ENCODE measurements around the gene DOK6. TPM values are rescaled to one million over a fixed set of nuclear protein-coding genes. Genes with fewer than 3 reads are reported as not detected.

DOK6 gene
- total and polyA plus RNA-seq, 2 of the 13 experiments (the other 11 are each of a cell fraction or from before 2014, with no cell fraction given): 17.0 to 17.2 TPM

DNA sequence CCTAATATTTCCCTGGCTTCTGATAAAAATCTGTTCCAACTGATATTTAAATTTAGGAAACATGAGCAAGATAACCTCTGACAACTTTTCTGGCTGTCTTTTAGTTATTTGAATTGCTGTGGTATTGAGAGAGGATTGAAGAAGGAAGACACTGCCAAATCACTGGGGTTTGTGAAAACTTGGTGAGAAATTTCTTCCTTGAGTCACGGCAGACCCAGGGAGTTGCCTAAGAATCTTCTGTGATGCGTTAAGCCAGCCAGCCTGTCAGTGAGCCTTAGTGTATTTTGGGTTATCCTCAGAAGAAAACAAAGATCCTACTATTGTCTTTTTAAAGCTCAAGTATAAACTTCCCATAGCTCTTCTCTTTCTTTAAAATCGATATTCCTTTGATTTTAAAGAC, 17.5 kb upstream of the DOK6 start:
- DNase-seq (ENCODE audit: low spot score) (no peak), FAIRE-seq (no peak), ATAC-seq (no peak)
- Histone ChIP-seq H4K20me1 (ENCODE audit: insufficient read depth, low read length) (no peaks in the 10 kb centered on the region), H3K79me2 (ENCODE audit: insufficient read depth, low read length) (no peaks in the 10 kb centered on the region), H3K4me3 (replicated peaks in 1 of 3; ENCODE audit: insufficient read depth in 1 of 3, low read depth in 2 of 3, low read length in 3 of 3) (no peak overlapping the region), H3K36me3 (replicated peaks in 1 of 2; ENCODE audit: control insufficient read depth in 1 of 2, insufficient read depth in 2 of 2, low read length in 2 of 2) (no peaks in the 10 kb centered on the region), H3K27ac (ENCODE audit: extremely low read length, insufficient read depth, low read length) (no peak overlapping the region), H3K9me3 (ENCODE audit: low read length) (no peaks in the 10 kb centered on the region), H3K27me3 (ENCODE audit: control insufficient read depth in 1 of 2, insufficient read depth in 2 of 2, low read length in 2 of 2) (no peaks in the 10 kb centered on the region), H2AFZ (ENCODE audit: low read length) (no peak overlapping the region), H3K9ac (ENCODE audit: insufficient read depth, low read depth, low read length) (no peak overlapping the region), H3K4me2 (ENCODE audit: low read depth, low read length) (no peak overlapping the region), H3K4me1 (ENCODE audit: insufficient read depth, low read length) (peaks cover 13% of the 10 kb centered on the region)
- ChIA-PET CTCF (ENCODE audit: low intra/inter-chr PET ratio, low total read pairs) (no interaction called here), POLR2A (no interaction called here)
- BruUV-seq (replicated peaks): no TSS peak
- in situ Hi-C loops (cut with HindIII; ENCODE audit: extremely low pct_ligation_motif_present, low pct_unique_long_range_greater_than_20kb): no loop called here
- intact Hi-C loops (cut with micrococcal nuclease; ENCODE audit: unreplicated experiment): no loop called here
- 11% methylated on average over 3 of the region's 3 CpGs for WGBS (ENCODE audit: low lambda C conversion rate)
- TF ChIP-seq, protein P1, sequence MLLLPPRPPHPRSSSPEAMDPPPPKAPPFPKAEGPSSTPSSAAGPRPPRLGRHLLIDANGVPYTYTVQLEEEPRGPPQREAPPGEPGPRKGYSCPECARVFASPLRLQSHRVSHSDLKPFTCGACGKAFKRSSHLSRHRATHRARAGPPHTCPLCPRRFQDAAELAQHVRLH (CRISPR knock-in tag; IDR thresholded peaks at IDR 0.05; ENCODE audit: borderline replicate concordance, low read depth): no peak
- no peak for TF ChIP-seq NFE2L2 (IDR thresholded peaks at IDR 0.05; ENCODE audit: low read length)
- no peak for TF ChIP-seq RNF219 (CRISPR knock-in tag; IDR thresholded peaks at IDR 0.05)
- TF ChIP-seq, protein P2, sequence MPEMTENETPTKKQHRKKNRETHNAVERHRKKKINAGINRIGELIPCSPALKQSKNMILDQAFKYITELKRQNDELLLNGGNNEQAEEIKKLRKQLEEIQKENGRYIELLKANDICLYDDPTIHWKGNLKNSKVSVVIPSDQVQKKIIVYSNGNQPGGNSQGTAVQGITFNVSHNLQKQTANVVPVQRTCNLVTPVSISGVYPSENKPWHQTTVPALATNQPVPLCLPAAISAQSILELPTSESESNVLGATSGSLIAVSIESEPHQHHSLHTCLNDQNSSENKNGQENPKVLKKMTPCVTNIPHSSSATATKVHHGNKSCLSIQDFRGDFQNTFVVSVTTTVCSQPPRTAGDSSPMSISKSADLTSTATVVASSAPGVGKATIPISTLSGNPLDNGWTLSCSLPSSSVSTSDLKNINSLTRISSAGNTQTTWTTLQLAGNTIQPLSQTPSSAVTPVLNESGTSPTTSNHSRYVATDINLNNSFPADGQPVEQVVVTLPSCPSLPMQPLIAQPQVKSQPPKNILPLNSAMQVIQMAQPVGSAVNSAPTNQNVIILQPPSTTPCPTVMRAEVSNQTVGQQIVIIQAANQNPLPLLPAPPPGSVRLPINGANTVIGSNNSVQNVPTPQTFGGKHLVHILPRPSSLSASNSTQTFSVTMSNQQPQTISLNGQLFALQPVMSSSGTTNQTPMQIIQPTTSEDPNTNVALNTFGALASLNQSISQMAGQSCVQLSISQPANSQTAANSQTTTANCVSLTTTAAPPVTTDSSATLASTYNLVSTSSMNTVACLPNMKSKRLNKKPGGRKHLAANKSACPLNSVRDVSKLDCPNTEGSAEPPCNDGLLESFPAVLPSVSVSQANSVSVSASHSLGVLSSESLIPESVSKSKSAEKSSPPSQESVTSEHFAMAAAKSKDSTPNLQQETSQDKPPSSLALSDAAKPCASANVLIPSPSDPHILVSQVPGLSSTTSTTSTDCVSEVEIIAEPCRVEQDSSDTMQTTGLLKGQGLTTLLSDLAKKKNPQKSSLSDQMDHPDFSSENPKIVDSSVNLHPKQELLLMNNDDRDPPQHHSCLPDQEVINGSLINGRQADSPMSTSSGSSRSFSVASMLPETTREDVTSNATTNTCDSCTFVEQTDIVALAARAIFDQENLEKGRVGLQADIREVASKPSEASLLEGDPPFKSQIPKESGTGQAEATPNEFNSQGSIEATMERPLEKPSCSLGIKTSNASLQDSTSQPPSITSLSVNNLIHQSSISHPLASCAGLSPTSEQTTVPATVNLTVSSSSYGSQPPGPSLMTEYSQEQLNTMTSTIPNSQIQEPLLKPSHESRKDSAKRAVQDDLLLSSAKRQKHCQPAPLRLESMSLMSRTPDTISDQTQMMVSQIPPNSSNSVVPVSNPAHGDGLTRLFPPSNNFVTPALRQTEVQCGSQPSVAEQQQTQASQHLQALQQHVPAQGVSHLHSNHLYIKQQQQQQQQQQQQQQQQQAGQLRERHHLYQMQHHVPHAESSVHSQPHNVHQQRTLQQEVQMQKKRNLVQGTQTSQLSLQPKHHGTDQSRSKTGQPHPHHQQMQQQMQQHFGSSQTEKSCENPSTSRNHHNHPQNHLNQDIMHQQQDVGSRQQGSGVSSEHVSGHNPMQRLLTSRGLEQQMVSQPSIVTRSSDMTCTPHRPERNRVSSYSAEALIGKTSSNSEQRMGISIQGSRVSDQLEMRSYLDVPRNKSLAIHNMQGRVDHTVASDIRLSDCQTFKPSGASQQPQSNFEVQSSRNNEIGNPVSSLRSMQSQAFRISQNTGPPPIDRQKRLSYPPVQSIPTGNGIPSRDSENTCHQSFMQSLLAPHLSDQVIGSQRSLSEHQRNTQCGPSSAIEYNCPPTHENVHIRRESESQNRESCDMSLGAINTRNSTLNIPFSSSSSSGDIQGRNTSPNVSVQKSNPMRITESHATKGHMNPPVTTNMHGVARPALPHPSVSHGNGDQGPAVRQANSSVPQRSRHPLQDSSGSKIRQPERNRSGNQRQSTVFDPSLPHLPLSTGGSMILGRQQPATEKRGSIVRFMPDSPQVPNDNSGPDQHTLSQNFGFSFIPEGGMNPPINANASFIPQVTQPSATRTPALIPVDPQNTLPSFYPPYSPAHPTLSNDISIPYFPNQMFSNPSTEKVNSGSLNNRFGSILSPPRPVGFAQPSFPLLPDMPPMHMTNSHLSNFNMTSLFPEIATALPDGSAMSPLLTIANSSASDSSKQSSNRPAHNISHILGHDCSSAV (CRISPR knock-in tag; IDR thresholded peaks at IDR 0.05; ENCODE audit: borderline replicate concordance): no peak
- no peak for TF ChIP-seq NRL (CRISPR knock-in tag; IDR thresholded peaks at IDR 0.05; ENCODE audit: borderline replicate concordance)
- no peak for TF ChIP-seq SP4 (CRISPR knock-in tag; IDR thresholded peaks at IDR 0.05)
- TF ChIP-seq FOXP1 (IDR thresholded peaks at IDR 0.05): no peak
- TF ChIP-seq FOXP1 (CRISPR knock-in tag; IDR thresholded peaks at IDR 0.05): no peak
- TF ChIP-seq, protein P3, sequence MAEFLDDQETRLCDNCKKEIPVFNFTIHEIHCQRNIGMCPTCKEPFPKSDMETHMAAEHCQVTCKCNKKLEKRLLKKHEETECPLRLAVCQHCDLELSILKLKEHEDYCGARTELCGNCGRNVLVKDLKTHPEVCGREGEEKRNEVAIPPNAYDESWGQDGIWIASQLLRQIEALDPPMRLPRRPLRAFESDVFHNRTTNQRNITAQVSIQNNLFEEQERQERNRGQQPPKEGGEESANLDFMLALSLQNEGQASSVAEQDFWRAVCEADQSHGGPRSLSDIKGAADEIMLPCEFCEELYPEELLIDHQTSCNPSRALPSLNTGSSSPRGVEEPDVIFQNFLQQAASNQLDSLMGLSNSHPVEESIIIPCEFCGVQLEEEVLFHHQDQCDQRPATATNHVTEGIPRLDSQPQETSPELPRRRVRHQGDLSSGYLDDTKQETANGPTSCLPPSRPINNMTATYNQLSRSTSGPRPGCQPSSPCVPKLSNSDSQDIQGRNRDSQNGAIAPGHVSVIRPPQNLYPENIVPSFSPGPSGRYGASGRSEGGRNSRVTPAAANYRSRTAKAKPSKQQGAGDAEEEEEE (CRISPR knock-in tag; IDR thresholded peaks at IDR 0.05; ENCODE audit: borderline replicate concordance): no peak
- no peak for TF ChIP-seq ZNF550 (CRISPR knock-in tag; IDR thresholded peaks at IDR 0.05; ENCODE audit: borderline replicate concordance)
- no peak for TF ChIP-seq RBAK (CRISPR knock-in tag; IDR thresholded peaks at IDR 0.05)
